Liver (tissue), 9 donors: ENCODE measurements around the gene MMP25. TPM values are rescaled to one million over a fixed set of nuclear protein-coding genes. Genes with fewer than 3 reads are reported as not detected.
A peak's percentile ranks its signal among the peaks of the same experiment; 100 is the strongest.

Experiments
- DNase-seq: peaks from one replicate; pipeline ENCODE4 v3.0.0-alpha.2; 2017; ENCODE audit warnings: low spot score
- H3K27ac ChIP-seq, 2 donors: one replicate each; pipeline ENCODE4 v1.7.0; 2013; ENCODE audit warnings: inconsistent platforms in 2 of 2, low read length in 2 of 2, control low read depth in 1 of 2, low read depth in 1 of 2, mild to moderate bottlenecking in 1 of 2
- H3K27me3 ChIP-seq, 4 donors: one replicate each; pipeline versions ENCODE4 v1.6.1 to v1.7.0; 2013; ENCODE audit warnings: low read length in 3 of 4, inconsistent platforms in 1 of 4, mild to moderate bottlenecking in 1 of 4, moderate library complexity in 1 of 4; ENCODE audit not compliant: control insufficient read depth in 4 of 4, insufficient read depth in 4 of 4
- H3K36me3 ChIP-seq, 4 donors: one replicate each; pipeline versions ENCODE4 v1.6.1 to v1.7.0; 2013; ENCODE audit warnings: low read length in 3 of 4, mild to moderate bottlenecking in 3 of 4, low read depth in 1 of 4, moderate library complexity in 1 of 4; ENCODE audit not compliant: control insufficient read depth in 4 of 4, insufficient read depth in 3 of 4
- H3K4me1 ChIP-seq, 4 donors: one replicate each; pipeline versions ENCODE4 v1.6.1 to v1.7.0; 2013; ENCODE audit warnings: low read length in 3 of 4, mild to moderate bottlenecking in 3 of 4, moderate library complexity in 1 of 4; ENCODE audit not compliant: control insufficient read depth in 4 of 4, insufficient read depth in 4 of 4
- H3K4me3 ChIP-seq, 3 donors: one replicate each; pipeline versions ENCODE4 v1.6.1 to v1.7.0; 2013; ENCODE audit warnings: low read length in 3 of 3, control low read depth in 1 of 3, low read depth in 1 of 3, mild to moderate bottlenecking in 1 of 3
- H3K9ac ChIP-seq, 2 donors: one replicate each; pipeline ENCODE4 v1.7.0; 2013; ENCODE audit warnings: low read length in 2 of 2, mild to moderate bottlenecking in 2 of 2, moderate library complexity in 2 of 2, control low read depth in 1 of 2, low read depth in 1 of 2
- H3K9me3 ChIP-seq, 4 donors: one replicate each; pipeline versions ENCODE4 v1.6.1 to v1.7.0; 2013; ENCODE audit warnings: low read length in 3 of 4; ENCODE audit not compliant: control insufficient read depth in 4 of 4
- ATF3 ChIP-seq: IDR thresholded peaks from 2 replicates; pipeline ENCODE4 v1.6.1; 2016; ENCODE audit warnings: antibody characterized with exemption
- CTCF ChIP-seq: fragments of 150-350 bp; IDR thresholded peaks from 2 replicates; pipeline ENCODE4 v1.5.1; 2017; ENCODE audit warnings: improper control_type of control experiment, low read depth, low read length; ENCODE audit not compliant: missing input control
- EGR1 ChIP-seq, 2 donors: IDR thresholded peaks; 2 replicates each; pipeline ENCODE4 v1.6.1; 2016 to 2018; ENCODE audit warnings: antibody characterized with exemption in 2 of 2, low read depth in 2 of 2
- FOXA1 ChIP-seq: IDR thresholded peaks from 2 replicates; pipeline ENCODE4 v1.6.1; 2016; ENCODE audit warnings: antibody characterized with exemption
- FOXA2 ChIP-seq: IDR thresholded peaks from 2 replicates; pipeline ENCODE4 v1.6.1; 2016; ENCODE audit warnings: antibody characterized with exemption
- GABPA ChIP-seq, 2 donors: IDR thresholded peaks in 1 of 2; conservative IDR thresholded peaks in 1 of 2; 2 replicates each; pipeline ENCODE4 v1.6.1; 2016; ENCODE audit warnings: antibody characterized with exemption in 2 of 2, mild to moderate bottlenecking in 1 of 2, moderate library complexity in 1 of 2
- HNF4A ChIP-seq, 2 donors: conservative IDR thresholded peaks; 2 replicates each; pipeline ENCODE4 v1.6.1; 2016; ENCODE audit warnings: antibody characterized with exemption in 2 of 2, mild to moderate bottlenecking in 2 of 2
- HNF4G ChIP-seq: IDR thresholded peaks from 2 replicates; pipeline ENCODE4 v1.6.1; 2016; ENCODE audit warnings: antibody characterized with exemption
- JUND ChIP-seq, 2 donors: IDR thresholded peaks; 2 replicates each; pipeline ENCODE4 v1.6.1; 2016; ENCODE audit warnings: antibody characterized with exemption in 2 of 2
- MAX ChIP-seq: IDR thresholded peaks from 2 replicates; pipeline ENCODE4 v1.6.1; 2016; ENCODE audit warnings: antibody characterized with exemption
- NR2F2 ChIP-seq: IDR thresholded peaks from 2 replicates; pipeline ENCODE4 v1.6.1; 2016; ENCODE audit warnings: antibody characterized with exemption
- RAD21 ChIP-seq, 2 donors: IDR thresholded peaks; 2 replicates each; pipeline ENCODE4 v1.6.1; 2016; ENCODE audit warnings: antibody characterized with exemption in 2 of 2, mild to moderate bottlenecking in 2 of 2
- REST ChIP-seq: IDR thresholded peaks from 2 replicates; pipeline ENCODE4 v1.6.1; 2016; ENCODE audit warnings: antibody characterized with exemption, mild to moderate bottlenecking
- RXRA ChIP-seq, 2 donors: IDR thresholded peaks; 2 replicates each; pipeline ENCODE4 v1.6.1; 2017 to 2018; ENCODE audit warnings: antibody characterized with exemption in 2 of 2, mild to moderate bottlenecking in 1 of 2
- SP1 ChIP-seq: IDR thresholded peaks from 2 replicates; pipeline ENCODE4 v1.6.1; 2018; ENCODE audit warnings: antibody characterized with exemption, mild to moderate bottlenecking
- TAF1 ChIP-seq: conservative IDR thresholded peaks from 2 replicates; pipeline ENCODE4 v1.6.1; 2016; ENCODE audit warnings: antibody characterized with exemption, mild to moderate bottlenecking
- YY1 ChIP-seq: IDR thresholded peaks from 2 replicates; pipeline ENCODE4 v1.6.1; 2016; ENCODE audit warnings: antibody characterized with exemption, mild to moderate bottlenecking
- ZBTB33 ChIP-seq: IDR thresholded peaks from 2 replicates; pipeline ENCODE4 v1.6.1; 2016; ENCODE audit warnings: antibody characterized with exemption
- WGBS: extraction: QIAGEN DNeasy Blood & Tissue Kit; methylation state at CpG from one replicate; pipeline ENCODE4 v1.1.7; 2013; 5-methylcytosine and 5-hydroxymethylcytosine counted together
- polyA plus RNA-seq, 2 donors: library from polyadenylated mRNA; stranded (reverse) in 1 of 2; unstranded in 1 of 2; fragments of 200-250 nt in 1 of 2; fragments of >200 nt in 1 of 2; fragmentation: Nextera tagmentation in 1 of 2; extraction: Ambion mirVana in 1 of 2; gene quantifications; one replicate each; pipeline versions ENCODE4 v1.2.1 to v1.2.3, GENCODE V29; 2013 to 2015
- total RNA-seq, 2 donors: library from RNA; depleted of rRNA; stranded (reverse); fragments of >200 nt; gene quantifications; one replicate each; pipeline ENCODE4 v1.2.3, GENCODE V29; 2014
- donor health status: healthy.
- donor health status: healthy.
- donor health status: healthy.
- donor health status: healthy.
- donor health status: healthy.

Gene MMP25
- total and polyA plus RNA-seq, 4 donors = 0.47 to 2.7 (median 0.96) TPM

- 84% methylated on average over 17 of the region's 17 CpGs for WGBS
- H3K4me3 ChIP-seq = no peak overlapping the region
- H3K27ac ChIP-seq = peak overlapping the region; percentile 56 to 63
- no peaks in the 10 kb centered on the region for H3K9me3 ChIP-seq
- H3K36me3 ChIP-seq = no peaks in the 10 kb centered on the region
- peaks cover 0 to 10% (median 0%) of the 10 kb centered on the region in 4 donors for H3K4me1 ChIP-seq
- DNase-seq = no peak
- H3K9ac ChIP-seq = no peak overlapping the region
- no peaks in the 10 kb centered on the region for H3K27me3 ChIP-seq
- TF ChIP-seq MAX (no peak), NR2F2 (no peak), FOXA1 (no peak), HNF4G (no peak), JUND (IDR thresholded peaks at IDR 0.05) (no peak)
These were observed 39.7 kb downstream of the MMP25 start for GRCh38 chr16:3085868-3086595.

- peaks cover 0 to 10% (median 0%) of the 10 kb centered on the region in 4 donors for H3K4me1 ChIP-seq
- TF ChIP-seq GABPA (IDR thresholded peaks at IDR 0.05 in 1 of 2, conservative IDR thresholded peaks at IDR 0.05 in 1 of 2) = no peak
- no peak for TF ChIP-seq ATF3
- no peak for TF ChIP-seq HNF4A (conservative IDR thresholded peaks at IDR 0.05)
- TF ChIP-seq RXRA (IDR thresholded peaks at IDR 0.05) = no peak
- no peak for TF ChIP-seq CTCF
- TF ChIP-seq SP1 = no peak
- TF ChIP-seq MAX = no peak
- no peak for TF ChIP-seq NR2F2
- TF ChIP-seq FOXA1 = no peak
- no peak for TF ChIP-seq EGR1 (IDR thresholded peaks at IDR 0.05; ENCODE audit: low read depth in 2 of 2)
- no peak for TF ChIP-seq REST
- no peak for TF ChIP-seq YY1
- TF ChIP-seq JUND (IDR thresholded peaks at IDR 0.05) = no peak
- no peak for TF ChIP-seq FOXA2
- no peak for TF ChIP-seq HNF4G
- no peak for TF ChIP-seq RAD21 (IDR thresholded peaks at IDR 0.05)
- TF ChIP-seq TAF1 = no peak
- TF ChIP-seq ZBTB33 = no peak
- no peak overlapping the region for H3K9ac ChIP-seq
- peak overlapping the region; percentile 56 to 63 for H3K27ac ChIP-seq
- no peaks in the 10 kb centered on the region for H3K9me3 ChIP-seq
- H3K27me3 ChIP-seq = no peaks in the 10 kb centered on the region
- no peaks in the 10 kb centered on the region for H3K36me3 ChIP-seq
- no peak for DNase-seq
- WGBS = 78% methylated on average over 14 of the region's 14 CpGs
- H3K4me3 ChIP-seq = peak overlapping the region in 1 of 3 donors; percentile 14
These were observed 40.4 kb downstream of the MMP25 start for GRCh38 chr16:3086596-3087242.
